SK-N-DZ (cell line): Measurements from ENCODE around the gene FRMD4A.
A peak's percentile ranks its signal among the peaks of the same experiment; 100 is the strongest.
"Not testable (repeated sequence)": the region's sequence is repeated elsewhere in the genome, so short reads cannot be mapped to it uniquely, and the experiment has no call there.

ENCODE experiments used
- DNase-seq: peaks from one replicate; pipeline ENCODE4 v3.0.0-alpha.2; 2015; ENCODE audit warnings: low spot score

The FRMD4A gene

GRCh38 chr10:13859979-13860654 is 470.6 kb downstream of the FRMD4A start:
- no peak for DNase-seq

GRCh38 chr10:13858709-13859108 is 472.0 kb downstream of the FRMD4A start:
- DNase-seq = no peak

- DNase-seq = no peak
Observed at GRCh38 chr10:13857451-13857850, 473.3 kb downstream of the FRMD4A start.

- no peak for DNase-seq
Observed at GRCh38 chr10:13853854-13854253, 476.9 kb downstream of the FRMD4A start.

GRCh38 chr10:13852872-13853271 is 477.9 kb downstream of the FRMD4A start:
- no peak for DNase-seq

- DNase-seq = no peak
Observed at GRCh38 chr10:13851906-13852305, 478.8 kb downstream of the FRMD4A start.

GRCh38 chr10:13848520-13849445 is 481.9 kb downstream of the FRMD4A start:
- DNase-seq = no peak

GRCh38 chr10:13847201-13847631 is 483.5 kb downstream of the FRMD4A start:
- DNase-seq = peak; percentile 25

- no peak for DNase-seq
Observed at GRCh38 chr10:13845897-13846296, 484.8 kb downstream of the FRMD4A start.

- DNase-seq = no peak
Observed at GRCh38 chr10:13844651-13845050, 486.1 kb downstream of the FRMD4A start.

- no peak for DNase-seq
Observed at GRCh38 chr10:13842117-13842516, 488.6 kb downstream of the FRMD4A start.

- DNase-seq = no peak
Observed at GRCh38 chr10:13840036-13840435, 490.7 kb downstream of the FRMD4A start.

GRCh38 chr10:13839430-13839990 is 491.2 kb downstream of the FRMD4A start:
- DNase-seq = no peak

- DNase-seq = no peak
Observed at GRCh38 chr10:13839030-13839429, 491.7 kb downstream of the FRMD4A start.

GRCh38 chr10:13837966-13838365 is 492.8 kb downstream of the FRMD4A start:
- DNase-seq = no peak

GRCh38 chr10:13834581-13835286 is 496.0 kb downstream of the FRMD4A start:
- DNase-seq = peak; percentile 45

- no peak for DNase-seq
Observed at GRCh38 chr10:13831711-13832141, 499.0 kb downstream of the FRMD4A start.

- DNase-seq = no peak
Observed at GRCh38 chr10:13830385-13830784, 500.3 kb downstream of the FRMD4A start.

GRCh38 chr10:13829790-13830189 is 500.9 kb downstream of the FRMD4A start:
- DNase-seq = no peak

GRCh38 chr10:13828284-13828683 is 502.4 kb downstream of the FRMD4A start:
- DNase-seq = not testable (repeated sequence)

GRCh38 chr10:13827076-13827797 is 503.5 kb downstream of the FRMD4A start:
- no peak for DNase-seq
